ENCODE data around the gene RAD51D.

RAD51D gene

DNA sequence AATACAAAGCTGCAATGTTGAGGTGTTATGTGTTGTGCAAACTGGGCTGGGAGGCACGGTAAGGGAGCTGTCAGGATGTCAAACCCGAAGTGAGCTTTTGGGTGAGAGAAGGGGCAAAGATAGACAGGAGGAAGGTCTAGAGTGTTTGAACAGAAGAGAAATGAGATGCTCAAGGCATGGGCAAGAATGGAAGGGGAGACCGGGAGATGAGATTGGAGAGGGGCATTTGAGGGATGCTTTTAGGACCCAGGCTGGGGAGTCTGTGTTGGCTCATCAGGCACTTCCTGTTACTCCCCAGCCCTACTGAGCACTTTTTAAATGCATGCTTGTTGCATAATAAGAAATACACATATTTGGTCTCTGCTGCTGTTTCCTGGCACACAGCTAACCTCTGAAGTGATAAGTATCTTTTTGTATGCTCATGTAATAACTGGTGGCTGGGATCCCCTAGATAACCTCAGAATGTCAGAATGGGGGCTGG, 41.7 kb upstream of the RAD51D start (continued):
- TF ChIP-seq ZNF391 (tag by site-specific recombination; IDR thresholded peaks at IDR 0.05; ENCODE audit: borderline replicate concordance, low read depth) (no peak), GLIS1 (tag by site-specific recombination; IDR thresholded peaks at IDR 0.05) (no peak), ZNF202 (tag by site-specific recombination; IDR thresholded peaks at IDR 0.05; ENCODE audit: borderline replicate concordance) (no peak), KLF10 (tag by site-specific recombination; IDR thresholded peaks at IDR 0.05) (no peak), ZNF768 (tag by site-specific recombination; IDR thresholded peaks at IDR 0.05) (no peak), ZNF2 (tag by site-specific recombination; IDR thresholded peaks at IDR 0.05) (no peak), ZNF529 (tag by site-specific recombination; IDR thresholded peaks at IDR 0.05; ENCODE audit: insufficient replicate concordance) (no peak), ZNF426 (tag by site-specific recombination; IDR thresholded peaks at IDR 0.05) (no peak), ZNF561 (tag by site-specific recombination; IDR thresholded peaks at IDR 0.05; ENCODE audit: borderline replicate concordance) (no peak)

DNA sequence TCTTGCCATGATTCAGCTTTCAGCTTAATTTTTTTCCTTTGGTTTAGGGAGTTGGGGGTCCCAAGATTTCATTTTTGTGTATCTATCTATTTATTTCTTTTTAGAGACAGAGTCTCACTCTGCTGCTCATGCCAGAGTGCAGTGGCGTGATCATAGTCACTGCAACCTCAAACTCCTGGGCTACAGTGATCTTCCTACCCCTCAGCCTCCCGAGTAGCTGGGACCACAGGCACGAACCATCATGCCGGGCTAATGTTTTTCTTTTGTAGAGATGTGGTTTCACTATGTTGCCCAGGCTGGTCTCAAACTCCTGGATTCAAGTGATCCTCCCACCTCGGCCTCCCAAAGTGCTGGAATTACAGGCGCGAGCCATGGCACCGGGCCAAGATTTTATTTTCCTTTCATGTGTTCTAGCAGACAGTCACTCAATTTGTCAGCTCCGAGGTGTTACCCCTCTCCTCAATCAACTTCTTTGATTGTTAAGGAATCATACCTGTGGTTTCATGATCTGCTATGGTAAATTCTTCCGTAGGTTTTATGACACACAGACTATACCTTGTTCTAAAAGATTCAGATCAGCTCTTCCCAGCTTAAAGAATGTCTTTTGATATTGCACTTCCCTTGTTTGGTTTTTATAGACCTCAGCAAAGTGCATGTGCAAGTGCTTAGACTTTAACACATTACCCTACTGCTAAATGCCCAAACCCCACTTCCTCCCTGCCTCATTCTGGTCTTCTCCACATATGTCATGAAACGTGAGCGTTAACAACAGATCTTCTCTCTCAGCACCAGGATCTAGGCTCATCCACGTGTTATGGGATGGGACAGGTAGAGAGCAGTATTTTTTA, 40.9 kb upstream of the RAD51D start:
- no peaks in the 10 kb centered on the region for H3K36me3 ChIP-seq (ENCODE audit: control insufficient read depth in 2 of 2, insufficient read depth in 1 of 2, low read length in 2 of 2)
- H3K4me3 ChIP-seq (ENCODE audit: low read depth, low read length): no peak overlapping the region
- ChIA-PET CTCF (interaction anchor here (0.6 to 1.0 kb wide), 6 partner anchors 152 to 452 kb away, joined by 3 to 6 read pairs (median 3); no protein-coding TSS in a partner anchor), POLR2A (no interaction called here)
- peaks cover 4% of the 10 kb centered on the region; the same call in 1 of the 2 replicates for H3K4me1 ChIP-seq (ENCODE audit: control insufficient read depth, insufficient read depth, low read length)
- no peaks in the 10 kb centered on the region for H3K9me3 ChIP-seq (ENCODE audit: control insufficient read depth, insufficient read depth, low read depth, low read length)
- TF ChIP-seq, protein P1, sequence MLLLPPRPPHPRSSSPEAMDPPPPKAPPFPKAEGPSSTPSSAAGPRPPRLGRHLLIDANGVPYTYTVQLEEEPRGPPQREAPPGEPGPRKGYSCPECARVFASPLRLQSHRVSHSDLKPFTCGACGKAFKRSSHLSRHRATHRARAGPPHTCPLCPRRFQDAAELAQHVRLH (tag by site-specific recombination; IDR thresholded peaks at IDR 0.05): no peak
- no peak for TF ChIP-seq ZNF366 (tag by site-specific recombination; conservative IDR thresholded peaks at IDR 0.05)
- no peak for TF ChIP-seq ZNF843 (tag by site-specific recombination; IDR thresholded peaks at IDR 0.05)
- no peak for TF ChIP-seq ZNF223 (tag by site-specific recombination; IDR thresholded peaks at IDR 0.05)
- TF ChIP-seq, protein P2, sequence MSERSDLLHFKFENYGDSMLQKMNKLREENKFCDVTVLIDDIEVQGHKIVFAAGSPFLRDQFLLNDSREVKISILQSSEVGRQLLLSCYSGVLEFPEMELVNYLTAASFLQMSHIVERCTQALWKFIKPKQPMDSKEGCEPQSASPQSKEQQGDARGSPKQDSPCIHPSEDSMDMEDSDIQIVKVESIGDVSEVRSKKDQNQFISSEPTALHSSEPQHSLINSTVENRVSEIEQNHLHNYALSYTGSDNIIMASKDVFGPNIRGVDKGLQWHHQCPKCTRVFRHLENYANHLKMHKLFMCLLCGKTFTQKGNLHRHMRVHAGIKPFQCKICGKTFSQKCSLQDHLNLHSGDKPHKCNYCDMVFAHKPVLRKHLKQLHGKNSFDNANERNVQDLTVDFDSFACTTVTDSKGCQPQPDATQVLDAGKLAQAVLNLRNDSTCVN (tag by site-specific recombination; optimal IDR thresholded peaks at IDR 0.05): no peak
- TF ChIP-seq ZNF664 (tag by site-specific recombination; IDR thresholded peaks at IDR 0.05): no peak
- no peak for TF ChIP-seq ZNF629 (tag by site-specific recombination; IDR thresholded peaks at IDR 0.05)
- no peak for TF ChIP-seq ZBTB6 (tag by site-specific recombination; IDR thresholded peaks at IDR 0.05)
- TF ChIP-seq ZSCAN23 (tag by site-specific recombination; IDR thresholded peaks at IDR 0.05): no peak
- no peak for TF ChIP-seq TCF7L2 (IDR thresholded peaks at IDR 0.05; ENCODE audit: borderline replicate concordance, low read depth, low read length)
- TF ChIP-seq EGR2 (tag by site-specific recombination; IDR thresholded peaks at IDR 0.05; ENCODE audit: low read depth): no peak
- TF ChIP-seq GLI2 (tag by site-specific recombination; IDR thresholded peaks at IDR 0.05; ENCODE audit: borderline replicate concordance, low read depth): no peak
- no peak for TF ChIP-seq ZNF768 (tag by site-specific recombination; IDR thresholded peaks at IDR 0.05)
- H3K27ac ChIP-seq (ENCODE audit: extremely low read depth, low read depth, low read length): no peak overlapping the region
